Activated CD8-positive, alpha-beta memory T cell treated with anti-CD3 and anti-CD28 coated beads, Interleukin-2, amount 50 U/mL, for 4 hours (primary cell): ENCODE data around the gene KRTAP9-2.
"Not testable (repeated sequence)": the region's sequence is repeated elsewhere in the genome, so short reads cannot be mapped to it uniquely, and the experiment has no call there.

Source experiments
- DNase-seq: peaks from one replicate; pipeline ENCODE4 v3.0.0-alpha.2; 2020

The KRTAP9-2 gene

GRCh38 chr17:41226598-41227095 is at the start of gene KRTAP9-2:
Gene KRTAP9-2 (plus strand): TSS chr17:41226648. CDS start chr17:41226655, 7 bp downstream.
- not testable (repeated sequence) for DNase-seq

GRCh38 chr17:41176744-41177387 is 49.6 kb upstream of the KRTAP9-2 start:
- DNase-seq = no peak

DNA sequence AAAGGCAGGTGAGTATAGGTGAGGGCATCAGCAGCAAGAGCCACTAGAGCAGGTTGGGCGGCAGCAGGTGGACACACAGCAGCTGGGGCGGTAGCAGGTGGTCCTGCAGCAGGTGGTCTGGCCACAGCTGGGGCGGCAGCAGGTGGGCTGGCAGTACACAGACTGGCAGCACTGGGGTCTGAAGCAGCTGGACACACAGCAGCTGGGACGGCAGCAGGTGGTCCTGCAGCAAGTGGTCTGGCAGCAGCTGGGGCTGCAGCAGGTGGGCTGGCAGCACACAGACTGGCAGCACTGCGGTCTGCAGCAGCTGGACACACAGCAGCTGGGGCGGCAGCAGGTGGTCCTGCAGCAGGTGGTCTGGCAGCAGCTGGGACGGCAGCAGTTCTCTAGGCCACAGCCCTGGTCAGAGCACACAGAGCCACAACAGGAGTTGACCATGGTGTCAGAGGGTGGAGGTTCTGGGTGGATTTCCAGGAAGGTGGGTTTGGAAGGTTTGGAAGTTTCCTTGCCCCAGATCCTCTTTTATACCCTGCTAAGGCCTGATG is 48.6 kb upstream of the KRTAP9-2 start, which contains the start of gene KRTAP4-2:
KRTAP4-2 (minus strand) TSS at position 495 of the 545 bp plus-strand sequence; CDS start at position 438, 57 bp downstream.
- DNase-seq = no peak

GRCh38 chr17:41178341-41178740 is 48.1 kb upstream of the KRTAP9-2 start:
- no peak for DNase-seq

GRCh38 chr17:41178843-41179616 is 47.4 kb upstream of the KRTAP9-2 start:
- DNase-seq = no peak

GRCh38 chr17:41184480-41184961 is 41.9 kb upstream of the KRTAP9-2 start, which contains the start of gene KRTAP4-1:
Gene KRTAP4-1 (minus strand): TSS chr17:41184911. CDS start chr17:41184854, 57 bp downstream.
- DNase-seq = no peak

DNA sequence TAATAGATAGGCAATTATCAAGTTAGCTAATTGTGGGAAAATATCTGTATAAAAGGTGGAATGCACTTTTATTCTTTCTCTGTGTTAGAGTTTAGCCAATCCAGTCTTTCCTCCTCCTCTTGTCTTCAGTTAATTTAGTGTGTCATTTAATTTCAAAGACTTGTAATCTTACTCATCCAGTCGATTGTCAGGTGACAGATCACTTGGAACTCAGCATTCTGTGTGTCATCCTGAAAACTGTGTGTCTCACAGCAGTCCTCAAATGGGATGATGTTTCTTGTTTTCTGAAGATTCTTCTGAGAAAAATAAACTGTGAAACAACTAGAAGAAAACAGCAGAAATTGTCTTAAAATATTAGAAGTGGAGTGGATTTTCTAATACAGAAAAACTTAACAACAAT is 41.4 kb upstream of the KRTAP9-2 start:
- no peak for DNase-seq

- DNase-seq = no peak
These were observed 39.6 kb upstream of the KRTAP9-2 start for GRCh38 chr17:41186872-41187271.

- not testable (repeated sequence) for DNase-seq
These were observed 36.6 kb upstream of the KRTAP9-2 start, which contains the start of gene KRTAP9-1 for GRCh38 chr17:41189837-41190318. Gene KRTAP9-1 (plus strand): TSS chr17:41189887. CDS start chr17:41189887, 0 bp downstream.

- no peak for DNase-seq
These were observed 36.1 kb upstream of the KRTAP9-2 start for GRCh38 chr17:41190328-41190727.

DNA sequence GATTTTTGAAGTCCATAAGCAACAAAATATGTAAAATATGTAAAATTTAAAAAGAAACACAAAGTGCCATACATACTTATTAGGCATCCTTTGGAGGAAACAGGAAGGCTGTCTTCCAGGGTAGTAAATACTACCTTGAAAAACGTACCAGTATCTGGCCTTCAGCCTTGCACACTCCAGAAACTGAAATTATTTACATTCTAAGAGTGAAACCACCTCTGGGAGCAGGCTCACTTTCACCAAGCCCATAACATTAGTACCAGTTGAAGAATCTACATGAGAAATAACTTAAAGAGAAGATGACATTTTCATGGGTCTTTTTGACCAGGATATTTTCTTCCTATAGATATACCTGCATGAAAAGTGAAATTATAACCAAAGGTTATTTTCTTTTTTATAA is 30.4 kb upstream of the KRTAP9-2 start:
- no peak for DNase-seq

GRCh38 chr17:41199421-41200078 is 26.9 kb upstream of the KRTAP9-2 start:
- DNase-seq = no peak

GRCh38 chr17:41211845-41212466 is 14.5 kb upstream of the KRTAP9-2 start:
- DNase-seq = no peak

DNA sequence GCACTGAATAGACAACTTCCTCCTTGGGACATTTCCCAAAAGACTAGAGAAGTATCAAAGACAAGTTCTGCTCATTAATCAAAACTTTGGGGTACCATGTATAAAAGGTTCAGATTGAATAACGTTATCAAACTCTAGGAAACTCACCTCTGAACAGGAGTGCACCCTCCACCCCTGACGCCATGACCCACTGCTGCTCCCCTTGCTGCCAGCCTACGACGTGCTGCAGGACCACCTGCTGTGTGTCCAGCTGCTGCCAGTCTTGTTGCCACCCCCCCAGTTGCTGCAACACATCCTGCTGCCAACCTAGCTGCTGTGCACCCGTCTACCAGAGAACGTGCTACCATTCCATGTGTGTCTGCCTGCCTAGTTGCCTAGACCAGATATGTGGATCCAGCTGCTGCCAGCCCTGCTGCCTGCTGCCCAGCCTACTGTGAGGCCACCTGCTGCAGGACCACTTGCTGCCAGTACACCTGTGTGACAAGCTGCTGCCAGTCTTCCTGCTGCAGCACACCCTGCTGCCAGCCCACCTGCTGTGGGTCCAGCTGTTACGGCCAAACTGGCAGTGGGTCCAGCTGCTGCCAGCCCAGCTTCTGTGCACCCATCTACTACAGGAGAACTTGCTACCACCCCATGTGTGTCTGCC is 13.8 kb upstream of the KRTAP9-2 start:
- no peak for DNase-seq

DNA sequence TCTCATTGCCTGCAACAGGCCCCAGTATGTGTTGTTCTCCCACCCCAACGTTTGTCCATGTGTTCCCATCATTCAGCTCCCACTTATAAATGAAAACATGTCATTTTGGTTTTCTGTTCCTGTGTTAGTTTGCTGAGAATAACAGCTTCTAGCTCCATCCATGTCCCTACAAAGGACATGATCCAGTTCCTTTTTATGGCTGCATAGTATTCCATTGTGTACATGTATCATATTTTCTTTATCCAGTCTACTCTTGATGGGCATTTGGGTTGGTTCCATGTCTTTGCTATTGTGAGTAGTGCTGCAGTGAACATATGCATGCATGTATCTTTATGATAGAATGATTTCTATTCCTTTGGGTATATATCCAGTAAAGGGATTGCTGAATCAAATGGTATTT is 10.8 kb upstream of the KRTAP9-2 start:
- DNase-seq = no peak

DNA sequence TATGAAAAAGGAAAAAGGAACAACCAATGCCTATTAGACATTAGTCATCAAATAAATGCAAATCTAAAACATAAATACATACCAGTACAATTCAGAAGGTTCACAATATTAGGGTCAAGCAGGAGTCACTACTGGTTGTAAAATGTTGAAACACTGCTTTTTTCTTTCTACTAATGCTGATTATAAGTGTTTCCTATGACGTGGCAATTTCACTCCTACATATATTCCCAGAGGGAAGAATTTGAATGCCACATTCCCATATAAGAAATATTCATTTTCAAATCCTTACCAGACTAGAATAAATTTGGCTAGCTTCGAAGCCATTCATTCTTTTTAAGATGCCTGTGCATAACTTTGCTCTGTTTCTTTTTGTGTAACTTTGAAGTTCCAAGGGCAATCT is 2.6 kb upstream of the KRTAP9-2 start:
- no peak for DNase-seq

GRCh38 chr17:41226051-41226450 is 397 bp upstream of the KRTAP9-2 start:
- no peak for DNase-seq

DNA sequence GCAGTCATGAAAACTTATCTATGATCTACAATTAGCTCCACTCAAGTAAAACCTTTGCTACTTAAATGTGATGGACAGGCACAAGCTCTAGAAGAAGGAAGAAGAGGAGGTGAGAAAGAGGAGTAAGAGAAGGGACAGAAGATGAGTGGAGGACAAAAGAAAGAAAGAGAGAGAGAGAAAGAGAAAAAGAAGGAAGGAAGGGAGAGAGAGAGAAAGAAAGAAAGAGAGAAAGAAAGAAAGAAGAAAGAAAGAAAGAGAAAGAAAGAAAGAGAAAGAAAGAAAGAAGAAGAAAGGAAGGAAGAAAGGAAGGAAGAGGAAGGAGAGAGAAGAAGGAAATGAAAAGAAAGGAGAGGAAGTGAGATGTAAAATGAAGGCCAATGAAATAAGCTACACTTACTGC is 3.6 kb downstream of the KRTAP9-2 start:
- no peak for DNase-seq

- no peak for DNase-seq
These were observed 5.3 kb downstream of the KRTAP9-2 start for GRCh38 chr17:41231731-41232130.

- DNase-seq = not testable (repeated sequence)
These were observed 6.1 kb downstream of the KRTAP9-2 start, which contains the start of gene KRTAP9-3 for GRCh38 chr17:41232399-41233105. Gene KRTAP9-3 (plus strand): TSS chr17:41232449. CDS start chr17:41232502, 53 bp downstream.

- not testable (repeated sequence) for DNase-seq
These were observed 10.7 kb downstream of the KRTAP9-2 start for GRCh38 chr17:41237116-41237515.
